GM12864 (cell line): ENCODE results near the gene MCMBP.

ENCODE experiments used
- DNase-seq: peaks from one replicate; pipeline ENCODE4 v3.0.0-alpha.2; 2011; ENCODE audit warnings: low read depth
- H3K4me3 ChIP-seq: 2 replicates; pipeline ENCODE4 v1.5.1; 2011; ENCODE audit warnings: mild to moderate bottlenecking, low read depth, low read length, control low read depth
- TF ChIP-seq, protein P1 (sequence below): IDR thresholded peaks from 2 replicates; pipeline ENCODE4 v1.5.1; 2011; ENCODE audit warnings: low read depth, mild to moderate bottlenecking, moderate library complexity, low read length, control low read depth, inconsistent platforms; ENCODE audit errors: missing control alignments

The MCMBP gene

DNA sequence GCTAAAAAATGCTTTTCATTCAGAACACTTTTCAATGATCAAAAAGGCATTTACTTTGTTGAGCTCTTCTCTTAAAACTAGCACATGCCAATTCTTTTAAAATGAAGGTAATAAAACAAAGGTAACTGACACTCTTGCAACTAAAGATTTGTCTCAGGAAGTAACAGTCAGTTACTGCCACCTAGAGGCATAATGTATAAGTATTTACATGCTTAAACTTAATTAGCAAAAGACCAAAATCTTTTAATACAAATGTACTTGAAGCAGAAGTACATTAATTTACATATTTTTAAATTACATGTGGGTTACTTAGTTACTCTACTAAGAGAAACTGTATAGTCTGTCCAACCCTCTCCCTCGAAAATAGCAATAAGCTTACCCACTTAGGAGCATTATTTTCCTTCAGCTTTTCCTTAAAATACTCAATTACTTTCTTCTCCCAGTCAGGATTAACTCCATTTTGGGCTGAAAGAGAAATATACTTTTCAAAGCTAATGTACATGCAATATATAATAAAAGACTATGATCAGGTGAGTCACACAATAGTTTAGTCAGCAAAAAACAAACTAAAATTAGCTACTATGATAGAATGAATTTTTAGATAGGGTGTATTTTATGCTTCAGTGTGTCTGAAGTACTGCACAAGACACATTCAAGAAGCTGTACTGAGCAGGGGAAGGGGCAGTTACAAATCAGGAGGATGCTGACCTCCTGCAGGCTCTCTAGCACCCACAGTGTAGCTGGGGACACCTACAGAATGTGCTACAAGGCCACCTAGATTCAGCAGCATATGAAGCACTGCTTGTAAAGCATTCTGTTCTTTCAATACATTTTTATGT is 13.0 kb downstream of the MCMBP start:
- DNase-seq, result no peak
- no peak overlapping the region for H3K4me3 ChIP-seq
- TF ChIP-seq, protein P1, sequence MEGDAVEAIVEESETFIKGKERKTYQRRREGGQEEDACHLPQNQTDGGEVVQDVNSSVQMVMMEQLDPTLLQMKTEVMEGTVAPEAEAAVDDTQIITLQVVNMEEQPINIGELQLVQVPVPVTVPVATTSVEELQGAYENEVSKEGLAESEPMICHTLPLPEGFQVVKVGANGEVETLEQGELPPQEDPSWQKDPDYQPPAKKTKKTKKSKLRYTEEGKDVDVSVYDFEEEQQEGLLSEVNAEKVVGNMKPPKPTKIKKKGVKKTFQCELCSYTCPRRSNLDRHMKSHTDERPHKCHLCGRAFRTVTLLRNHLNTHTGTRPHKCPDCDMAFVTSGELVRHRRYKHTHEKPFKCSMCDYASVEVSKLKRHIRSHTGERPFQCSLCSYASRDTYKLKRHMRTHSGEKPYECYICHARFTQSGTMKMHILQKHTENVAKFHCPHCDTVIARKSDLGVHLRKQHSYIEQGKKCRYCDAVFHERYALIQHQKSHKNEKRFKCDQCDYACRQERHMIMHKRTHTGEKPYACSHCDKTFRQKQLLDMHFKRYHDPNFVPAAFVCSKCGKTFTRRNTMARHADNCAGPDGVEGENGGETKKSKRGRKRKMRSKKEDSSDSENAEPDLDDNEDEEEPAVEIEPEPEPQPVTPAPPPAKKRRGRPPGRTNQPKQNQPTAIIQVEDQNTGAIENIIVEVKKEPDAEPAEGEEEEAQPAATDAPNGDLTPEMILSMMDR, result peak; percentile 41

DNA sequence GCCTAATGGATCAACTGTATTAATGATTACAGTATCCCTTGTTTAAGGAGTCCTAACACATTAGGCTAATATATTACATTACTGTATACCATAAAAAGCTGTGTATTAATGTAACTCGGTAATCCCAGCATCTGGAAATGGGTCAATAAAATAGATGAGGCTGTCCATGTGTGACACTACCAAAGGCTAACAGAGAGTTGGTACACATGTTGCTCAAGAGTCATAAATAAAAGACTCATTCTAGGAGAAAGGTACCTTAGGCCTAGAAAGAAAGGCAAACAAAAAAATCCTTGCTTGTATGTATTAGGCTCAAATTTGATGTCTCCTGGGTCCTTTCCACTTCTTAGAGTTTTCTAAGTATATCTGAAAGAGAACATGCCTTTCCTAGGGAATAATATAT is 14.6 kb downstream of the MCMBP start:
- TF ChIP-seq, protein P1, result no peak

DNA sequence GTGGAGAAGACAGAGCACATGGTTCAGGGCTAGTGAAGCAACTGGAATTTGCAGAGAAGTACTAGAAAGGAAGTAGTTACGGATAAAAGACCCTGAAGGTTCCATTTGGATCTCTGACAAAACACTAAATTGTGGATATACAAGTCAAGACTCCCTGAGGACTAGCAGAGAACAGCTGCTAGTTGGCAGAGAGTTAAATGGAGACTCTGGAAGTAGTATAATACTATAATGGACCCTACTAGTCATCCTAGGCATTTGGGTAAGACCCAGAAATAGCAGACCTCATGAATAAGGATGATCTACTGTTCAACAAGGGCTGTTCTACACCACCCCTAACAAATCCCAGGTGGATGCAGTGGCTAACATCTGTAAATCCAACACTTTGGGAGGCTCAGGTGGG is 19.1 kb downstream of the MCMBP start:
- no peak for DNase-seq
- TF ChIP-seq, protein P1, result no peak
- H3K4me3 ChIP-seq, result no peak overlapping the region

More for the DNA sequence above, 14.6 kb downstream of the MCMBP start:
- no peak for DNase-seq
- H3K4me3 ChIP-seq, result no peak overlapping the region

DNA sequence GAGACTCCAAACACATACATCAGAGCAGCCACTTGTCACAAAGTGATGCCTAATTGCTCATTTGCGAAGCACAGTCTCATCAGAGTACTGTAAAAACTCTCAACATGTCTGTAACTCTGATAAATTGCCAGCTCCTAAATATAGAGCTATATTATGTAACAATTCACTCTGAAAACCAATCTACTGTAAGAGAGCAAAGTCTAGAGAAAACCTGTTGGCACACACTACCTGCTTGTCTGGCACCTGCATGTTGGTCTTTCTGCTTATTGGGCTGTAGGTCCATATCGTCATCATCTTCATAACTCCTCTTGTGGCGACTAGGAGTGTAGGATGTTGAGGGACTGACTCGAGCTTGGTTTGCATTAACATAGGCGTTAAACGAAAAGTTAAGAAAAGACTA is 19.8 kb downstream of the MCMBP start:
- DNase-seq, result no peak
- TF ChIP-seq, protein P1, result no peak
- no peak overlapping the region for H3K4me3 ChIP-seq

DNA sequence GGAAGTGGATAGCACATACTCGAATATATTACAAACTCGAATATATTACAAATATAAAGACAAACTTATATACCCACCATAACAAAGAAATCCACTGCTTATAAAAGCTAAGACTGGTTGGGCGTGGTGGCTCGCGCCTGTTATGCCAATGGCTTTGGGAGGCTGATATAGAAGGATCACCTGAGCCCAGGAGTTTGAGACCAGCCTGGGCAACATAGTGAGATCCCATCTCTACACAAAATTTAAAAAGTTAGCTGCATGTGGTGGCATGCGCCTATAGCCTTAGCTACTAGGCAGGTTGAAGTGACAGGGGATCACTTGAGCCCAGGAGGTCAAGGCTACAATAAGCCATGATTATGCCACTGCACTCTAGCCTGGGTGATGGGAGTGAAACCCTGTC is 20.4 kb downstream of the MCMBP start:
- no peak overlapping the region for H3K4me3 ChIP-seq
- DNase-seq, result no peak
- TF ChIP-seq, protein P1, result no peak

DNA sequence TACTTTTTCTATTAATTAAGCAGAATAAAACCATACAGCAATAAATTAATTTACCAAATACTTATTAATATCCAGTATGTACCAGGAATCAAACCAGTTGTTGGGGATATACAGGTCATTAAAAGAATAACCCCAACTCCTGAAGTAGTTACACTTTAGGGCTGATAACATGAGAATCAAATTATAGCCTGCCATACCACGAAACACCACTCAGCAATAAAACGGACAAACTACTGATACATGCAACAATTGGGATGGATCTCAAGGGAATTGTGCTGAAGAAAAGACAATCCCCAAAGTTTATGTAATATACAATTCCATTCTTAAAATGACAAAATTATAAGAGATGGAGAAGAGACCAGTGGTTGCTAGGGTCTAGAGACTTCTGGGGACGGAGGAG is 22.7 kb downstream of the MCMBP start:
- TF ChIP-seq, protein P1, result no peak
- DNase-seq, result no peak
- no peak overlapping the region for H3K4me3 ChIP-seq
